Measurements from ENCODE around the gene PTBP1. TPM values are rescaled to one million over a fixed set of nuclear protein-coding genes. Genes with fewer than 3 reads are reported as not detected.
A peak's percentile ranks its signal among the peaks of the same experiment; 100 is the strongest.

The PTBP1 gene
- total RNA-seq, 1 donor from 2014 or later: 496 TPM

DNA sequence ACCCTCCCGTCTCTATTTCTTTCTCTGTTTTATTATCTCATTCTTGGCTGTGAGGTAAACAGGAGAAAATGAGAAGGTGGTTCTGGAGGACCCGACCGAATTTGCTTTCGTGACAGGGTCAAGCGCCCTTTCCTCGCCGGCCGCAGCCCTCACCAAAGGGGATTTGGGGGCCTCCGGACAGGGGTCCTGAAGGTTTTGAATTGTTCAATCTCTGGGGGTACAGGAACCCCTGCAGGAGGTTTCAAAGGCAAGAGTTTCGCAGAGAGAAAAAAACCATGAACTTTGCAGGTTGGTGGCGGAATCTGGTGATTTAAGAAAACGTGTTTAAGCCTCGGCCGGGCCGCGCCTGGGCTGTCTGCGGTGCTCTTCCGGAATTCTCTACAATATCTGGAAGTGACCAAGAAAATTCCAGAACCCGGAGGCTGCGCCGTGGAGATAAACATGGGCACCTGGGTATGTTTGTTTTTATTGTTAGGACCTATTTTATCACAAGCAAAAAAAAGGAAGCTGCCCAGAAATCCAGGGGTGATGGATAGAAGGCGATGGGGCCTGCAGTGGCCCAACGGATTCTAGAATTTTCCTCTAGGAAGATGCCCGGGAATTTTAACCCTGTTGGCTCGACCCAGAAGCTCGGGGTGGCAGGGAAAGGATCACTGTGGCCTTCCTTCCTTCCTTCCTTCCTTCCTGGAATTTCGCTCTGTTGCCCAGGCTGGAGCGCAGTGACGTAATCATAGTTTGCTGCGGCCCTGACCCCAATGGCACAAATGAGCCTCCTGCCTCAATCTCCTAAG lies 14.2 kb upstream of the PTBP1 start:
- Mint-ChIP-seq H3K9me3 (no peaks in the 10 kb centered on the region), H3K4me3 (peak overlapping the region; percentile 64), H3K36me3 (no peaks in the 10 kb centered on the region), H3K27me3 (no peaks in the 10 kb centered on the region), H3K27ac (peak overlapping the region; percentile 74), H3K4me1 (ENCODE audit: unreplicated experiment) (peaks cover 16% of the 10 kb centered on the region)
- no peak for DNase-seq (ENCODE audit: extremely low spot score, unreplicated experiment)
- TF ChIP-seq, protein P1, sequence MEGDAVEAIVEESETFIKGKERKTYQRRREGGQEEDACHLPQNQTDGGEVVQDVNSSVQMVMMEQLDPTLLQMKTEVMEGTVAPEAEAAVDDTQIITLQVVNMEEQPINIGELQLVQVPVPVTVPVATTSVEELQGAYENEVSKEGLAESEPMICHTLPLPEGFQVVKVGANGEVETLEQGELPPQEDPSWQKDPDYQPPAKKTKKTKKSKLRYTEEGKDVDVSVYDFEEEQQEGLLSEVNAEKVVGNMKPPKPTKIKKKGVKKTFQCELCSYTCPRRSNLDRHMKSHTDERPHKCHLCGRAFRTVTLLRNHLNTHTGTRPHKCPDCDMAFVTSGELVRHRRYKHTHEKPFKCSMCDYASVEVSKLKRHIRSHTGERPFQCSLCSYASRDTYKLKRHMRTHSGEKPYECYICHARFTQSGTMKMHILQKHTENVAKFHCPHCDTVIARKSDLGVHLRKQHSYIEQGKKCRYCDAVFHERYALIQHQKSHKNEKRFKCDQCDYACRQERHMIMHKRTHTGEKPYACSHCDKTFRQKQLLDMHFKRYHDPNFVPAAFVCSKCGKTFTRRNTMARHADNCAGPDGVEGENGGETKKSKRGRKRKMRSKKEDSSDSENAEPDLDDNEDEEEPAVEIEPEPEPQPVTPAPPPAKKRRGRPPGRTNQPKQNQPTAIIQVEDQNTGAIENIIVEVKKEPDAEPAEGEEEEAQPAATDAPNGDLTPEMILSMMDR (conservative IDR thresholded peaks at IDR 0.05): no peak

DNA sequence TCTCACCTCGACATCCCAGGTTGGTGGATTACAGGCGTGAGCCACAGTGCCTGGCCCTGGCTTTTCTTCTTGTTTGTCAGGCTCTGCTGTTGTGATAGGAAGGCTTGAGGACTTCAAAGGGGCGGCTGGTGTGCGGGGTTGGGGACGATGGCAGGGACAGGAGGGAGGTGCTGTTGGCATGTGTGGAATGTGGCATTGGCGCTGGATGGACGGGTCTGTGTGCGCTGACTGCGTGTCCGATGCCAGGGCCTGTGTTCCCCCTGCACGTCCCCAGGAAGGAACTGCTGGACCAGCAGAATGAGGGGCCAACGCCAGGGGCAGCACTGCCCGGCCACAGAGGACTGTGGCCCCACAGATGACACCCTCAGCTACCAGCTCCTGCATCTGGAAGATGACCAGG lies 12.7 kb upstream of the PTBP1 start:
- peak overlapping the region; percentile 29 for H3K27ac Mint-ChIP-seq
- H3K9me3 Mint-ChIP-seq: no peaks in the 10 kb centered on the region
- H3K4me1 Mint-ChIP-seq (ENCODE audit: unreplicated experiment): peaks cover 20% of the 10 kb centered on the region
- H3K36me3 Mint-ChIP-seq: no peaks in the 10 kb centered on the region
- H3K27me3 Mint-ChIP-seq: no peaks in the 10 kb centered on the region
- H3K4me3 Mint-ChIP-seq: no peak overlapping the region
- TF ChIP-seq, protein P1 (conservative IDR thresholded peaks at IDR 0.05): no peak
- no peak for DNase-seq (ENCODE audit: extremely low spot score, unreplicated experiment)

DNA sequence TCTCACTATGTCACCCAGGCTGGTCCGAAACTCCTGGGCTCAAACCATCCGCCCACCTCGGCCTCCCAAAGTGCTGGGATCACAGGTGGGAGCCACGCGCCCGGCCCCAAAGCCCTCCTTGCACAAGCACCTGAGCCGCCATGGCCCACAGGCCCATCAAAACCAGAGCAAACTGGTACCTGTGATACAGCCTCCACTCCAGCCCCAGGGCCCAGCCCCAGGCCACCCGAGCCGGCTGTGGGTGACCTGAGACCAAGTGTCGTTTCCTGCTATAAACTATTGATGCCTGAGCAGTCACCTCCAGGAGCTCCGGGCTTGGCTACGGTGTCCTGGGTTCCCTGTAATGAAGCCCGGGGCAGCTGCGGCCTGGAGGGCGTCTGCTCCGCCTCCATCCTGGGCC lies 9.7 kb upstream of the PTBP1 start:
- Mint-ChIP-seq H3K4me3 (no peak overlapping the region), H3K36me3 (no peaks in the 10 kb centered on the region), H3K27me3 (no peaks in the 10 kb centered on the region), H3K9me3 (no peaks in the 10 kb centered on the region), H3K27ac (no peak overlapping the region), H3K4me1 (ENCODE audit: unreplicated experiment) (peaks cover 24% of the 10 kb centered on the region)
- no peak for DNase-seq (ENCODE audit: extremely low spot score, unreplicated experiment)
- TF ChIP-seq, protein P1 (conservative IDR thresholded peaks at IDR 0.05): no peak

DNA sequence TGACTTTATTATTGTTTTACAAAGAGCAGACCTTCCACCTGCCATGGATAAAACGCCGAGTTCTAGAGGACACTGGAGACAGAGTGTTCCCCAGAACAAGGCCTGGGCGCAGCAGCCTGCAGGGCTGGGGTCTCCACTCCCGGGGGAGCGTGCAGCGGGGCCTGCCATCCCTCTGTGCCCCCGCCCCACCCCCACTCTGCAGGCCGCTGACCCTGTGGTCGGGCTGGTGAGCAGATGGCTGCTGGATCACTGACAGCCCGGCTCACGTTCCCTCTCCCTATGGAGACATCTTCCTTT lies 8.6 kb upstream of the PTBP1 start:
- DNase-seq (ENCODE audit: extremely low spot score, unreplicated experiment): peak; percentile 70
- Mint-ChIP-seq H3K36me3 (no peaks in the 10 kb centered on the region), H3K4me1 (ENCODE audit: unreplicated experiment) (peaks cover 18% of the 10 kb centered on the region), H3K27ac (peak overlapping the region; percentile 70), H3K9me3 (no peaks in the 10 kb centered on the region), H3K27me3 (no peaks in the 10 kb centered on the region), H3K4me3 (peak overlapping the region; percentile 61)
- TF ChIP-seq, protein P1 (conservative IDR thresholded peaks at IDR 0.05): no peak

DNA sequence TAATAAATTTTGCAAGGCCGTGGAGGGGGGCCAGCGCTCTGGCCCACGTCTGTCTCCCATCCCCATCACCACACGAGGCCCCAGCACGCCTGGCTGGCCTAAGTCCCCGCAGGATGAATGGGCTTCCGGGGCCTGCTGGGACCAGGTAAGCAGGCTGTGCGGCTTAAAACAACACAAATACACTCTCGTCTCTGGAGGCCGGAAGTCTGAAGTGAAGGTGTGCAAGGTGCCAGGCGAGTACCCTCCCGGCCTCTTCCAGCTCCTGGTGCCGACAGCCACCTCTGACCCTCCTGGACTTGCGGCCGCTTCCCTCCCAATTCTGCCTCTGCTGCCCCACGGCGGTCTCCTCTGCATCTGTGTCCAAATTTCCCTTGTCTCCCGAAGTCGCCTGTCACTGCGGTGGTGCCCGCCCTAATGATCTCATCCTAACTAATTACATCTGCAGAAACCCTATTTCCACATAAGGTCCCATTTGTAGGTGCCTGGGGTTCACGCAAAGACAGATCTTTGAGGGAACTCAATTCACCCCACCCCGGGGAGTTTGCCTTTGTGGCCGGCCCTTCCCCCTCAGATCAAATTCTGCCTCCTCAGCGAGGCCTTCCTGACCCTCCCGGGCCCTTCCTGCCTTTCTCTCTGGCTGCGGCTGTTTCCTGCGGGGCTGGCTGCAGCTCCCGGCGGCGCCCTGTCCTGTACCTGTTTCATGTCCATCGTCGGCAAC lies 8.1 kb upstream of the PTBP1 start:
- H3K36me3 Mint-ChIP-seq: no peaks in the 10 kb centered on the region
- H3K4me3 Mint-ChIP-seq: peak overlapping the region; percentile 61

More for the DNA sequence above, 8.1 kb upstream of the PTBP1 start:
- Mint-ChIP-seq H3K27me3 (no peaks in the 10 kb centered on the region), H3K9me3 (no peaks in the 10 kb centered on the region), H3K4me1 (ENCODE audit: unreplicated experiment) (peaks cover 18% of the 10 kb centered on the region), H3K27ac (peak overlapping the region; percentile 70)
- TF ChIP-seq, protein P1 (conservative IDR thresholded peaks at IDR 0.05): peak; percentile 10
- peak; percentile 74 for DNase-seq (ENCODE audit: extremely low spot score, unreplicated experiment)

All from type B pancreatic cell (in vitro differentiated cells).